Measurements from ENCODE around the gene FBXL5.

The FBXL5 gene

DNA sequence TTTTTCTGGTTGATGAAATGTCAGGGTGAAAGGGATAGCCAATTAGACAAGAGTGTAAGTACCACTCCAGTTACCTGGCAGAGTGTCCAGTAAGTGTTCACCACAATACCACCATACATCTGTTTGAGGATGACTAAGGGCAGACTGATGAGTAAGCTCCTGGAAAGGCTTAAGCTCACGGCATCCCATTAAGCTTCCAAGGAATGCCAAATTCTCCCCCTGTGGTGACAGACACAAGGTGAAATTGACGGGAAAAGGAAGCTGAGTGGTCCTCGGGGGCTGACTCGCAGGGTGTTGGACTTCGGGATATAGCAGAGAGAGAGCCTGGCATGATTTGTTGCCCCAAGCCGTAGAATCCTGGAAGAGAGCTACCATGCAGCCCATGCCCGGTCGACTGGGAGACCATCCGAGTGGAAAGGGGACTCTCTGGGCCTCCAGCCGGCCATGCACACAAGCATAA is 40.1 kb upstream of the FBXL5 start:
- TF ChIP-seq, protein P1, sequence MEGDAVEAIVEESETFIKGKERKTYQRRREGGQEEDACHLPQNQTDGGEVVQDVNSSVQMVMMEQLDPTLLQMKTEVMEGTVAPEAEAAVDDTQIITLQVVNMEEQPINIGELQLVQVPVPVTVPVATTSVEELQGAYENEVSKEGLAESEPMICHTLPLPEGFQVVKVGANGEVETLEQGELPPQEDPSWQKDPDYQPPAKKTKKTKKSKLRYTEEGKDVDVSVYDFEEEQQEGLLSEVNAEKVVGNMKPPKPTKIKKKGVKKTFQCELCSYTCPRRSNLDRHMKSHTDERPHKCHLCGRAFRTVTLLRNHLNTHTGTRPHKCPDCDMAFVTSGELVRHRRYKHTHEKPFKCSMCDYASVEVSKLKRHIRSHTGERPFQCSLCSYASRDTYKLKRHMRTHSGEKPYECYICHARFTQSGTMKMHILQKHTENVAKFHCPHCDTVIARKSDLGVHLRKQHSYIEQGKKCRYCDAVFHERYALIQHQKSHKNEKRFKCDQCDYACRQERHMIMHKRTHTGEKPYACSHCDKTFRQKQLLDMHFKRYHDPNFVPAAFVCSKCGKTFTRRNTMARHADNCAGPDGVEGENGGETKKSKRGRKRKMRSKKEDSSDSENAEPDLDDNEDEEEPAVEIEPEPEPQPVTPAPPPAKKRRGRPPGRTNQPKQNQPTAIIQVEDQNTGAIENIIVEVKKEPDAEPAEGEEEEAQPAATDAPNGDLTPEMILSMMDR (IDR thresholded peaks at IDR 0.05; ENCODE audit: control insufficient read depth, extremely low read depth, insufficient read depth) = no peak
- DNase-seq (ENCODE audit: low read depth) = no peak

GRCh38 chr4:15694431-15694830 is 39.3 kb upstream of the FBXL5 start:
- peak; percentile 33 for DNase-seq (ENCODE audit: low read depth)
- TF ChIP-seq, protein P1 (IDR thresholded peaks at IDR 0.05; ENCODE audit: control insufficient read depth, extremely low read depth, insufficient read depth) = no peak
- no peak overlapping the region for H3K4me3 ChIP-seq (ENCODE audit: low read depth, low read length)

More for the DNA sequence above, 40.1 kb upstream of the FBXL5 start:
- H3K4me3 ChIP-seq (ENCODE audit: low read depth, low read length) = no peak overlapping the region

DNA sequence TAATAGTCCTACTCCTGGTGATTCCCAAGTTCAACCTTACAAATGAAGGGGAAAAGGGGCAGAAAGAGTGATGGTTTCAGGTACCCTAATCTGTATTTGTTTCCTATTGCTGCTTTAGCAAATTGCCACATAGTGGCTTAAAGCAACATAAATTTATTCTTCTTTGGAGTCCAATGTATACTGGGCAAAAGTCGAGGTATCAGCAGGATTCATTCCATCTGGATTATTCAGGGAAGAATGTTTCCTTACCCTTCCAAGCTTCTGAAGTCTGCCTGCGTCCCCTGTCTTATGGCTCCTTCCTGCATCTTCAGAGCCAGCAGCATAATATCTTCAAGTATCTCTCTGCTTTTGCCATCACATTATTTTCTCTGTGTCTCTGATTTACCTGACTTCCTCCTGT is 37.4 kb upstream of the FBXL5 start:
- TF ChIP-seq, protein P1 (IDR thresholded peaks at IDR 0.05; ENCODE audit: control insufficient read depth, extremely low read depth, insufficient read depth) = no peak
- DNase-seq (ENCODE audit: low read depth) = no peak
- H3K4me3 ChIP-seq (ENCODE audit: low read depth, low read length) = no peak overlapping the region

DNA sequence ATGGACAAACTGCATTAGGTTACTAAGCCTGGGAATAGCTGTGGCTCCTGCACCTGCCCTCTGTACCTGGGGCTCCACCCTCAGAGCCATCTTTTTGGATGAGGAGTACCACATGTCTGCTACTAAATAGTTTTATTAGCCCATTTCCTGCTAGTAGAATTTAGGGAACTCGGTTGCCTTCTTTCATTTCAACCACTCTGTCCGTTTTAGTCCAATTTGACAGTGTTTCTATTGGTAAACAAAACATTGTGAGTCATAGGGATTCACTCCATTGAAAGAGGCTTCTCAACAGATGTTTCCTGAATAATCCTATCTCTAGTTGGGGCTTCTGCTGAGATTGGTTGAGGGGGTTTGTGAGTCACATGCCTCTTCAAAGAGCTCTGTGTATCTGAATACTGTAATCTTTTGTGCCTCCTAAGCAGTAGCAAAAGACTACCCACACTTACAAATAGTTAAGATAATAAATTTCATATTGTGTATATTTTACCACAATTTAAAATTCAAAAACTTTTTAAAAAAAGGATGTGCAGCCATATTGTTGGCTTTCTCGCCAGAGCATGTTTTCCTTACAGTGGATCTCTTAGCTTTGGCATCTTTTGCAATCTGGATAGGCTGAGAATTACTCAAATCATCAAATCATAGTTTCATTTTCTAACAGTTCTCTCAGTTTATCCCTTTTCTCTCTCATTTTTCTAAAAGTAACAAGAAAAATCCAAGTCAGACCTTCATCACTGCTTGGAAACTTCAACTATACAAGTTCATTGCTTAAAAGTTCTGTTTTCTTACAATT is 36.4 kb upstream of the FBXL5 start:
- H3K4me3 ChIP-seq (ENCODE audit: low read depth, low read length) = no peak overlapping the region
- no peak for DNase-seq (ENCODE audit: low read depth)
- TF ChIP-seq, protein P1 (IDR thresholded peaks at IDR 0.05; ENCODE audit: control insufficient read depth, extremely low read depth, insufficient read depth) = no peak

DNA sequence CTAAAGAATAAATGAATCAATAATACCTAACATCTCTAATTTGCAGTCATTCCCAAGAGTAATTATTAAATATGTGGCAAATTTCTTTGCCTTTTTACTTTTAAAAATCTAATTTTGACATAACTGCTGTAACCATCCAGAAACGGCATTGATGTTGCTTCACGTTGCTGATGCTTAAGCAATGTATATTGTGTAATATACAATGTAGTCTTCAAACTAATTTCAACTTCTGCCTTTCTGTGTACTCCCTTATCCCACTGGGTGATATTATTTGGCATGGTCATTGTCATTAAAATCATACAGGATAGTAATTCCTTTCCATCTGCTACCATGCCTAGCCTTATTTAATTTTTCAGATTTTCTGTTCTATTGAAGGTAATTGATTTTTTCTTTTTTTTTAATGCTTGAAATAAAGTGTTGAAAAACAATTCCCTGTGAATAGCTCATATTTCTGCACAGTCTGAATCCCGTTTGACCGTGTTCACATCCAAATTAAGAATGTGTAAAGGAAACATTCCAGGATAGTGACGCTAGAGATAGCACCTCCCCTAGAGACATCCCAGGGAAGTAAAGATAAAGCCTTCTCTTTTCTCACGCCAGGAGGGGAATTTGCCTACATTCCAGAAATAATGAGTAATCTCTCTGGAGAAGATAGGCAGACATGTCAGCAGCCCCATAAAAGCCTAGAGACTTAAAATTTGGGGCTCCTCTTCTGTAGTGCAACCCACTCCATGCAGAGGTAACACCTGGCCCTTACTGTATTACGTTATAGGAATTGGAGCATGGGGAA is 35.1 kb upstream of the FBXL5 start:
- TF ChIP-seq, protein P1 (IDR thresholded peaks at IDR 0.05; ENCODE audit: control insufficient read depth, extremely low read depth, insufficient read depth) = no peak
- no peak overlapping the region for H3K4me3 ChIP-seq (ENCODE audit: low read depth, low read length)
- no peak for DNase-seq (ENCODE audit: low read depth)

DNA sequence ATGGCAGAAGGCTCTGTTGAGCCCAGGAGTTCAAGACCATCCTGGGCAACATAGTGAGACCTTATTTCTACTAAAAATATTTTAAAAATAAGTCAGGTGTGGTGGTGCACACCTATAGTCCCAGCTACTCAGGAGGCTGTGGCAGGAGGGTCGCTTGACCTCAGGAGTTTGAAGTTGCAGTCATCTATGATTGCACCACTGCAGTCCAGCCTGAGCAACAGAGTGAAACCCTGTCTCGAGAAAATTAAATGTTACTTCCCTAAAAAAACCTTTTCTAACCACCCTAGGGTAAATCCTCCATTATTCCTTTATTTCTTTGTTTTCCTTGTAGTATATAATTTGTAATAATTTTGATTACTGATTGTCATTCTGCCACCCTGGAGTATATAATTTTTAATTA is 34.4 kb upstream of the FBXL5 start:
- DNase-seq (ENCODE audit: low read depth) = no peak
- H3K4me3 ChIP-seq (ENCODE audit: low read depth, low read length) = no peak overlapping the region
- TF ChIP-seq, protein P1 (IDR thresholded peaks at IDR 0.05; ENCODE audit: control insufficient read depth, extremely low read depth, insufficient read depth) = no peak

Measured in LNCaP clone FGC (cell line).